ENCODE data around the gene TROAP. TPM values are rescaled to one million over a fixed set of nuclear protein-coding genes. Genes with fewer than 3 reads are reported as not detected.
"Not testable (repeated sequence)": the region's sequence is repeated elsewhere in the genome, so short reads cannot be mapped to it uniquely, and the experiment has no call there.

The TROAP gene, protein sequence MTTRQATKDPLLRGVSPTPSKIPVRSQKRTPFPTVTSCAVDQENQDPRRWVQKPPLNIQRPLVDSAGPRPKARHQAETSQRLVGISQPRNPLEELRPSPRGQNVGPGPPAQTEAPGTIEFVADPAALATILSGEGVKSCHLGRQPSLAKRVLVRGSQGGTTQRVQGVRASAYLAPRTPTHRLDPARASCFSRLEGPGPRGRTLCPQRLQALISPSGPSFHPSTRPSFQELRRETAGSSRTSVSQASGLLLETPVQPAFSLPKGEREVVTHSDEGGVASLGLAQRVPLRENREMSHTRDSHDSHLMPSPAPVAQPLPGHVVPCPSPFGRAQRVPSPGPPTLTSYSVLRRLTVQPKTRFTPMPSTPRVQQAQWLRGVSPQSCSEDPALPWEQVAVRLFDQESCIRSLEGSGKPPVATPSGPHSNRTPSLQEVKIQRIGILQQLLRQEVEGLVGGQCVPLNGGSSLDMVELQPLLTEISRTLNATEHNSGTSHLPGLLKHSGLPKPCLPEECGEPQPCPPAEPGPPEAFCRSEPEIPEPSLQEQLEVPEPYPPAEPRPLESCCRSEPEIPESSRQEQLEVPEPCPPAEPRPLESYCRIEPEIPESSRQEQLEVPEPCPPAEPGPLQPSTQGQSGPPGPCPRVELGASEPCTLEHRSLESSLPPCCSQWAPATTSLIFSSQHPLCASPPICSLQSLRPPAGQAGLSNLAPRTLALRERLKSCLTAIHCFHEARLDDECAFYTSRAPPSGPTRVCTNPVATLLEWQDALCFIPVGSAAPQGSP
- 10 to 100 TPM; 14.6 to 38.3 (median 25.5) TPM for polyA plus RNA-seq (ENCODE audit: insufficient read length in 4 of 4)

DNA sequence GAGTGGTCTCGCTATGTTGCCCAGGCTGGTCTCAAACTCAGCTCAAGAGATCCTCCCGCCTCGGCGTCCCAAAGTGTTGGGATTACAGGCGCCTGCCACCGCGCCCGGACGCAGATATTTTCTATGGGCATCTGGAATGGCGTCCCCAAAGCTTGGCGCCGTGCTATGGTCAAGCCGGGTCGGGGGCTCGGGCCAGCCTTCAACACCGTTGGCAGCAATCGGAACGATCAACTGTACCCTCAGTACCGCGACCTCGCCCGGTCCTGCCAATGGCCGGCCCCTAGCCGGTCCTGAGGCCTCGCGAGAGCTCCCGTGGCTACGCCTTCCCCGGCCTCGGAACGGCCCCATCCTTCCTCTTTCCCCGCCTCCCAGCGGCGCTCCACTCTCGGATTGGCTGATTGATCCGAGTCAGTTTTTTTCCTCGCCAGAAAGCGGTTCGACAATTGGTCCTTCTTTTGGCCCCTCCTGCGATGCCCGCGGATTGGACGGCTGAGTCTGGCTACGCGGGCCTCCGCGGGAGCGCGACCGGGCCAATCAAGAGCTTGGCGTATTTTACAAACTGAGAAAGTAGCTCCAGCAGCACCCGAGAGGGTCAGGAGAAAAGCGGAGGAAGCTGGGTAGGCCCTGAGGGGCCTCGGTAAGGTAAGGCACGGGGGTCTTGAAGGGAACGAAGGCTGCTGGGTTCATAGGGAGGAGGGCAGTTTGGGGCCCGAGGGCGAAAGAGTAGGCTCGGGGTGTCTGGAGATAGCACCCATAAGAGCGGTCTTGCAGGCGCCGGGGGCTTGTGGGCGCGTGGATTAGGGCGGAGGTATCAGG is at the start of gene TROAP:
TROAP (plus strand) TSS at position 548 of the 816 bp plus-strand sequence. CDS start 354 bp downstream, outside the sequence.
- peak; percentile 94 to 99 (median 98) for DNase-seq (ENCODE audit: low read depth in 4 of 4, low spot score in 2 of 4)

GRCh38 chr12:49273726-49274395 is 49.2 kb upstream of the TROAP start:
- no peak for DNase-seq (ENCODE audit: low read depth in 4 of 4, low spot score in 2 of 4)

GRCh38 chr12:49274396-49275069 is 48.5 kb upstream of the TROAP start:
- no peak for DNase-seq (ENCODE audit: low read depth in 4 of 4, low spot score in 2 of 4)

DNA sequence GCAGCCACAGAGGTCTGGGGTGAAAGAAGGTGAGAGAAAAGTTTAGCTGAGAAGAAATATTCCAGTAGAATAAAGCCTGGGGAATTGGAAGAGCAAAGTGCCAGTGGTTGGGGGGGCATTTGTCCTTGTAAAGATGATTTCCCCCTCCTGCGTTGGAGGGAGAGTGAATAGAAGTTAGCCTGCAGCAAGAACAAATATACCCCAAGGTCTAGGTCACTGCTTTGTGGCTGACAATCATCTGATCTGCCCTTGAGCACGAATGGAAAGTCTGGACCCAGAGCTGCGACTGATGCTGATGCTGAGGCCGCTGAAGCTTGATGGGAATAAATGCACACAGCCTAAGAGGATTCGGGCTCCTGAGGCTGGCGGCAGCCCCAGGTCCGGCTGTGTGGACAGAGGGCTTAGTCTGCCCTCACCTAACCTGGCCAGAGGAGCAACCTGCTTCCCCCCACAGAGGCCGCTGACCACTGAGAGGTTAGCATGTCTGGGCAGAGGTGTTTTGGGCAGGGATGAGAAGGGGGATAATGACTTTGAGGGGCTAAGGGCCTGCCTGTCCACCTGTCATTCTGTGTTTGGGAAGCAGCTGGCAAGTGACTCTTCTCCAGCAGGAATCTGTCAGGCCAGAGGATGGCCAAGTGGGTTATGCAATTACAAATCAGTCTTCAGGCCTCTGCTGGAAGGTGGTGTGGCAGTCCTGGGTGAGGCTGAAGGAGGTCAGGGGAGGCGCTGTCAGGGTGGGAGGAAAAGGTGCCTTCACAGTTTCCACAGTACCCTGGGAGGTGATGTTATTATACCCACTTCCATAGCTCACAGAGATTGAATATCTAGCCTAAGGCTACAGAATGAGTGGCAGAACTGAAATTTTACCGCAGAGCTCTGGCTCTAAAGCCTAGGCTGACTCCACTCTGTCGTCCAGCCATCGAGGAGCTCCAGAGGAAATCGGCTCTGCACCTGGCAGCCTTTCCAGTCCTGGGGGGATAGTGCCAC is 46.5 kb upstream of the TROAP start:
- no peak for DNase-seq (ENCODE audit: low read depth in 4 of 4, low spot score in 2 of 4)

DNA sequence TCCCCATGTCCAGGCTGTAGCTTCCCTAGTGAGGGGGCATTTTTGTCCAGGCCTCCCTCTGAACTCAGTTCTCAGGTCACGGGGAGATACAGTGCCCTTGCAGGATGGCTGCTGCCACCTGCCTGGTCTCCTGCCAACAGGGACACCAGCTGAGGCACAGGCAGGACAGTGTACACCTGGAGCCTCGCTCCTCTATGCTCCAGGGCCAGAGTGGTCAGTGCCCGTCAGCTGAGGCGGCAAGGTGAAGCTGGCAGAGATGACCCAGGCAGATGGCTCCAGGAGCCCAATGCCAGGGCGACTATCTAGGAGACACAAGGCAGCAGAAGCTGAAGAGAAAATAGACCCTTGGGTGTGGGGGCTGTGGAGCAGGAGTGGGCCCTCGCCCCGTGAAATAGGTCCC is 45.6 kb upstream of the TROAP start:
- DNase-seq (ENCODE audit: low read depth in 4 of 4, low spot score in 2 of 4), result no peak

- DNase-seq (ENCODE audit: low read depth in 4 of 4, low spot score in 2 of 4), result no peak
Measured at GRCh38 chr12:49279706-49280159, 43.3 kb upstream of the TROAP start.

GRCh38 chr12:49280545-49280944 is 42.5 kb upstream of the TROAP start:
- not testable (repeated sequence) for DNase-seq (ENCODE audit: low read depth in 4 of 4, low spot score in 2 of 4)

- no peak for DNase-seq (ENCODE audit: low read depth in 4 of 4, low spot score in 2 of 4)
Measured at GRCh38 chr12:49282302-49282701, 40.8 kb upstream of the TROAP start.

DNA sequence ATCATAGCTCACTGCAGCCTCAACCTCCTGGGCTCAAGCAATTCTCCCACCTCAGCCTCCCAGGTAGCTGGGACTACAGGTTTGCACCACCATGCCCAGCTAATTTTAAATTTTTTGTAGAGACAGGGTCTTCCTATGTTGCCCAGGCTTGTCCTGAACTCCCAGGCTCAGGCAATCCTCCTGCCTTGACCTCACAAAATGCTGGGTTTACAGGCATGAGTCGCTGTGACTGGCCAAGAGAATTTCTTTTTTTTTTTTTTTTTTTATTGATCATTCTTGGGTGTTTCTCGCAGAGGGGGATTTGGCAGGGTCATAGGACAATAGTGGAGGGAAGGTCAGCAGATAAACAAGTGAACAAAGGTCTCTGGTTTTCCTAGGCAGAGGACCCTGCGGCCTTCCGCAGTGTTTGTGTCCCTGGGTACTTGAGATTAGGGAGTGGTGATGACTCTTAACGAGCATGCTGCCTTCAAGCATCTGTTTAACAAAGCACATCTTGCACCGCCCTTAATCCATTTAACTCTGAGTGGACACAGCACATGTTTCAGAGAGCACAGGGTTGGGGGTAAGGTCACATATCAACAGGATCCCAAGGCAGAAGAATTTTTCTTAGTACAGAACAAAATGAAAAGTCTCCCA is 40.2 kb upstream of the TROAP start:
- DNase-seq (ENCODE audit: low read depth in 4 of 4, low spot score in 2 of 4), result not testable (repeated sequence)

DNA sequence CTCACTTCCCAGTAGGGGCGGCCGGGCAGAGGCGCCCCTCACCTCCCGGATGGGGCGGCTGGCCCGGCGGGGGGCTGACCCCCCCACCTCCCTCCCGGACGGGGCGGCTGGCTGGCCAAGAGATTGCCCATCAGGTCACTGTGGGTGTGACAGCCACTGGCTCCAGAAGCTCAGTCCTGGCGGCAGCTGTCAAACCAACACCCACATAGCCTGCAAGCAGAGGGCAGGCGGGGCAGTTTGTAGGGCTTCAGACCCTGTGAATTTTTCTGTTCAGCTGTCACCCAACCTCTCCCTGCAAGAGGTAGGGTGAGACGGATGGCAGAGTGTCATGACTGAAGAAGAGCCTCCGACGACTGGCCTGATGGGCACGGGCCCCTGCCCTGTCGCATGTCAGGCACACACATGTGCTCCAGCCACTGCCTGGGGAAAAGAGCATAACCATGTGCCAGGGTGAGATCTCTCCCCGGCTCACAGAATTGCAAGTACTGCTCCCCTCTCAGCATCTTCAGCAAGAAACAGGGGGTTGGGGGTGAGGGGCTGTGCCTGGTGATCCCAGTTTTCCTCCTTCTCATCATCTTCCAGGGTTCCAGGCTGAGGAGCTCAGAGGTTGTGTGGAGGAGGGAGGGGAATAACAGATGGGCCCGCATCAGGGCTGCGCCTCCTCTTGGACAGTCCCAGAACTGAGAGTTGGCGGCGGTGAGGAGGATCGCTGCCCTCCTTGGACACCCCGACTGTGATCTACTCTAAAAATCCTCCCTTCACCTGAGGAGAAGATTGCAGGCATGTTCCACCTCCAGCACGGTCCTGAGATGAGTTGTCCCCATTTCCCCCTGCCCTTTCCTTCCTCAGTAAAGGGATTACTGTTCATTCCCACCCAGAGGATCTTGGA is 39.3 kb upstream of the TROAP start:
- DNase-seq (ENCODE audit: low read depth in 4 of 4, low spot score in 2 of 4), result no peak

DNA sequence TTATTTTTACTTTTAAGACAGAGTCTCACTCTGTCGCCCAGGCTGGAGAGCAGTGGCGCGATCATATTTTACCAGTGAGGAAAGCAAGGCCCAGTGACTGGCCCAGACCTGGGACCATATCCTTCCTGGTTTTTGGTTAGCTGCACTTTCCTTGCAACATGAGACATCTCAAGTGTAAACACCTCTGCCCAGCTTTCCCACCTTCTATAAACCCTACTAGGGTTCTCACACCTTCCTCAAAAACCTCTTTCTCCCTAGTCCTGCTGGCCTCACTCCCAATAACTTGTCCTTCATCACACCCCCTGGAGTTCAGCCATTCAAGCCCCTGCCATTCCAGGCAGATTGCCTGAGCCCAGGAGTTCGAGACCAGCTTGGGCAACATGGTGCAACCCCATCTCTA is 38.4 kb upstream of the TROAP start:
- DNase-seq (ENCODE audit: low read depth in 4 of 4, low spot score in 2 of 4), result no peak

DNA sequence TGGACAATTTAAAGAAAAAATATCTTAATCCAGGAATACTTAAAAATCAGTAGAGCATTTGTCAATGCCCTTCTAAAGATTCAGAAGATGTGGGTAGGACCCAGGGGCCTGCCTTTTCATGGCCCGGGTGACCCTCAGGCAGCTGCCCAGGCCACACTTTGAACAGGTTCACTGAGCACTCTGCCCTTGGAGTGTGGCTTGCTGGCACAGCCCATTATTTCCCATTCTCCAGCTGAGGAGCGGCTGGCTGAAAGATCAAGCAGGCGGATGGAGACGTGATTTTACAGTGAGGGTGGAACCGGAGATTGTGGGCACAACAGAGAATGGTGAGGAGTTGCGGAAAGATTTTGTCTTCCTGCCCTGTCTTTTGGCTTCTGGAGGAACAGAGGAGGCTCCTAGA is 35.2 kb upstream of the TROAP start:
- no peak for DNase-seq (ENCODE audit: low read depth in 4 of 4, low spot score in 2 of 4)

GRCh38 chr12:49288412-49288853 is 34.6 kb upstream of the TROAP start:
- DNase-seq (ENCODE audit: low read depth in 4 of 4, low spot score in 2 of 4), result no peak

- no peak for DNase-seq (ENCODE audit: low read depth in 4 of 4, low spot score in 2 of 4)
Measured at GRCh38 chr12:49288922-49289555, 34.0 kb upstream of the TROAP start.

DNA sequence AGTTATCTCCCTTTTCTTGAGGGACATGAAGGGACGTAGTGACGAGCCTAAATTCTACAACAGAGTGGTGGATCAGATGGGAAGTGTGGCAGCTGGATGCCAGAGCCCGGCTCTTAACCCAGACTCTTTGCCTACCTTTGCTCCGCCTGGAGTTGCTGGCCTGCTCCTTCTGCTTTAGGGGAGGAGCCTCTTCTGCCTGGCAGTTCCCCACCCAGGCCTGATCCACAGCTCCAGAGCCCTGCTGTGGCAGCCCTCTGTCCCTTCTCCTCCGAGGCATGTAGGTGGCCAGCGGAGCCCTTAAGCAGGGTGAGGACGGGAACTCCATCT is 30.4 kb upstream of the TROAP start:
- no peak for DNase-seq (ENCODE audit: low read depth in 4 of 4, low spot score in 2 of 4)

- no peak for DNase-seq (ENCODE audit: low read depth in 4 of 4, low spot score in 2 of 4)
Measured at GRCh38 chr12:49293056-49293956, 29.7 kb upstream of the TROAP start.
